Neural progenitor cell (in vitro differentiated cells): Measurements from ENCODE around the gene STX1B. TPM values are rescaled to one million over a fixed set of nuclear protein-coding genes. Genes with fewer than 3 reads are reported as not detected.

Experiments
- DNase-seq: peaks from one replicate; pipeline ENCODE4 v3.0.0-alpha.2; 2016; ENCODE audit warnings: low spot score
- H2AFZ ChIP-seq: fragments of 200-600 bp; sonication (generic); replicated peaks from 2 replicates; pipeline ENCODE4 v1.6.1; 2016; ENCODE audit warnings: antibody characterized with exemption
- H3F3A ChIP-seq: fragments of 200-600 bp; sonication (generic); 2 replicates; pipeline ENCODE4 v1.6.1; 2016; ENCODE audit warnings: antibody characterized with exemption, low read depth
- H3K27ac ChIP-seq: fragments of 200-600 bp; sonication (generic); 2 replicates; pipeline ENCODE4 v1.5.1; 2016; ENCODE audit warnings: mild to moderate bottlenecking
- H3K27me3 ChIP-seq: fragments of 200-600 bp; sonication (generic); 2 replicates; pipeline ENCODE4 v1.6.1; 2016; ENCODE audit warnings: mild to moderate bottlenecking, moderate library complexity
- H3K36me3 ChIP-seq: fragments of 200-600 bp; sonication (generic); 2 replicates; pipeline ENCODE4 v1.5.1; 2016
- H3K4me1 ChIP-seq: fragments of 200-600 bp; sonication (generic); 2 replicates; pipeline ENCODE4 v1.6.1; 2016; ENCODE audit warnings: mixed run types
- H3K4me2 ChIP-seq: fragments of 200-600 bp; sonication (generic); 2 replicates; pipeline ENCODE4 v1.6.1; 2016
- H3K4me3 ChIP-seq: fragments of 200-600 bp; sonication (generic); 2 replicates; pipeline ENCODE4 v1.5.1; 2016
- H3K79me2 ChIP-seq: fragments of 200-600 bp; sonication (generic); 2 replicates; pipeline ENCODE4 v1.6.1; 2016; ENCODE audit warnings: low read depth
- H3K9ac ChIP-seq: fragments of 200-600 bp; sonication (generic); 2 replicates; pipeline ENCODE4 v1.6.1; 2016
- H3K9me3 ChIP-seq: fragments of 200-600 bp; sonication (generic); 2 replicates; pipeline ENCODE4 v1.5.1; 2016; ENCODE audit warnings: low read depth
- H4K20me1 ChIP-seq: fragments of 200-600 bp; sonication (generic); 2 replicates; pipeline ENCODE4 v1.6.1; 2016; ENCODE audit warnings: low read depth
- H3K27ac Mint-ChIP-seq: 3 replicates; pipeline ENCODE4 v1.8.0; 2021; ENCODE audit warnings: mixed read lengths
- H3K27me3 Mint-ChIP-seq: 2 replicates; pipeline ENCODE4 v1.8.0; 2022; ENCODE audit warnings: low read depth, mild to moderate bottlenecking, inconsistent platforms, moderate library complexity, mixed read lengths; ENCODE audit not compliant: insufficient read depth
- H3K36me3 Mint-ChIP-seq: 3 replicates; pipeline ENCODE4 v1.8.0; 2021; ENCODE audit warnings: mixed read lengths
- H3K4me1 Mint-ChIP-seq: 3 replicates; pipeline ENCODE4 v1.8.0; 2021; ENCODE audit warnings: mixed read lengths
- H3K4me3 Mint-ChIP-seq: 3 replicates; pipeline ENCODE4 v1.8.0; 2021; ENCODE audit warnings: mild to moderate bottlenecking, moderate library complexity, mixed read lengths
- H3K9me3 Mint-ChIP-seq: 3 replicates; pipeline ENCODE4 v1.8.0; 2020; ENCODE audit warnings: mixed read lengths
- CTCF ChIP-seq: fragments of 200-600 bp; sonication (generic); IDR thresholded peaks from 2 replicates; pipeline ENCODE4 v1.5.1; 2017; ENCODE audit warnings: antibody characterized with exemption, mild to moderate bottlenecking
- EZH2 ChIP-seq: fragments of 200-600 bp; sonication (generic); IDR thresholded peaks from 2 replicates; pipeline ENCODE4 v1.6.1; 2017; ENCODE audit warnings: antibody characterized with exemption, mild to moderate bottlenecking, moderate library complexity
- EZH2phosphoT487 ChIP-seq: fragments of 200-600 bp; sonication (generic); IDR thresholded peaks from 2 replicates; pipeline ENCODE4 v1.6.1; 2017; ENCODE audit warnings: antibody characterized with exemption
- total RNA-seq: library from RNA; depleted of rRNA; stranded (reverse); fragments of >200 nt; gene quantifications from 2 replicates; pipeline ENCODE4 v1.2.3, GENCODE V29; 2015; ENCODE audit warnings: low replicate concordance

STX1B gene
- total RNA-seq, result 6.6 and 7.3 TPM in 2 replicates

GRCh38 chr16:31010585-31011325 lies at the start of gene STX1B:
TSS of gene STX1B (minus strand) at chr16:31010638. CDS start at chr16:31010396, 242 bp downstream.
- Histone ChIP-seq H2AFZ (peak within 1 kb of the TSS; percentile 90), H3K27me3 (peaks cover 34% of the 10 kb centered on the region), H3K4me3 (peak within 1 kb of the TSS; percentile 62), H3K4me2 (peak within 1 kb of the TSS; percentile 89), H4K20me1 (peaks cover 5% of the 10 kb centered on the region), H3K79me2 (peaks cover 6% of the 10 kb centered on the region), H3K4me1 (peaks cover 6% of the 10 kb centered on the region), H3F3A (no peaks in the 10 kb centered on the region), H3K27ac (no peak within 1 kb of the TSS), H3K9me3 (no peaks in the 10 kb centered on the region), H3K9ac (no peak within 1 kb of the TSS), H3K36me3 (no peaks in the 10 kb centered on the region)
- Mint-ChIP-seq H3K27ac (peak within 1 kb of the TSS; percentile 78), H3K4me3 (peak within 1 kb of the TSS; percentile 88), H3K4me1 (peaks cover 19% of the 10 kb centered on the region), H3K36me3 (no peaks in the 10 kb centered on the region), H3K27me3 (peaks cover 19% of the 10 kb centered on the region), H3K9me3 (no peaks in the 10 kb centered on the region)
- TF ChIP-seq EZH2phosphoT487, result no peak
- no peak for TF ChIP-seq CTCF
- TF ChIP-seq EZH2, result no peak
- peak; percentile 89 for DNase-seq

- Mint-ChIP-seq H3K27me3 (peaks cover 4% of the 10 kb centered on the region), H3K36me3 (peaks cover 8% of the 10 kb centered on the region), H3K27ac (peak overlapping the region; percentile 57), H3K9me3 (no peaks in the 10 kb centered on the region), H3K4me1 (peaks cover 2% of the 10 kb centered on the region), H3K4me3 (no peak overlapping the region)
- Histone ChIP-seq H3K27ac (peak overlapping the region; percentile 87), H3K4me2 (peak overlapping the region; percentile 4), H2AFZ (no peak overlapping the region), H3K9me3 (no peaks in the 10 kb centered on the region), H3K36me3 (no peaks in the 10 kb centered on the region), H3K27me3 (no peaks in the 10 kb centered on the region), H3K4me3 (no peak overlapping the region), H4K20me1 (no peaks in the 10 kb centered on the region), H3K9ac (no peak overlapping the region), H3F3A (peaks cover 11% of the 10 kb centered on the region), H3K79me2 (no peaks in the 10 kb centered on the region), H3K4me1 (no peaks in the 10 kb centered on the region)
- DNase-seq, result peak; percentile 55
- TF ChIP-seq EZH2 (no peak), CTCF (no peak), EZH2phosphoT487 (no peak)
These were observed 45.2 kb upstream of the STX1B start for GRCh38 chr16:31055613-31056012.

- peaks cover 11% of the 10 kb centered on the region for H3F3A ChIP-seq
- Mint-ChIP-seq H3K27me3 (peaks cover 4% of the 10 kb centered on the region), H3K4me1 (peaks cover 7% of the 10 kb centered on the region), H3K9me3 (no peaks in the 10 kb centered on the region), H3K27ac (no peak overlapping the region), H3K36me3 (peaks cover 2% of the 10 kb centered on the region), H3K4me3 (no peak overlapping the region)
- no peaks in the 10 kb centered on the region for H3K36me3 ChIP-seq
- no peak overlapping the region for H3K9ac ChIP-seq
- no peak overlapping the region for H3K4me3 ChIP-seq
- DNase-seq, result no peak
- H3K4me2 ChIP-seq, result no peak overlapping the region
- no peak overlapping the region for H3K27ac ChIP-seq
- no peak overlapping the region for H2AFZ ChIP-seq
- no peaks in the 10 kb centered on the region for H3K9me3 ChIP-seq
- H3K27me3 ChIP-seq, result no peaks in the 10 kb centered on the region
- no peak for TF ChIP-seq CTCF
- no peaks in the 10 kb centered on the region for H4K20me1 ChIP-seq
- H3K4me1 ChIP-seq, result no peaks in the 10 kb centered on the region
- no peaks in the 10 kb centered on the region for H3K79me2 ChIP-seq
These were observed 41.7 kb upstream of the STX1B start for GRCh38 chr16:31052114-31052513.
